GM12878 (cell line): Measurements from ENCODE around the gene ZNF227. TPM values are rescaled to one million over a fixed set of nuclear protein-coding genes. Genes with fewer than 3 reads are reported as not detected.

Experiments used
- ATAC-seq: fragments of 200-7000 bp; cut with Tn5 transposase; 3 replicates; pipeline ENCODE4 v1.9.1; 2020; ENCODE audit warnings: mild to moderate bottlenecking, moderate library complexity
- BruUV-seq: library from RNA; stranded (reverse); fragments of 400-500 nt; replicated peaks from 2 replicates; lab custom pipeline; 2021; lab: Mats Ljungman, UMichigan
- CTCF ChIA-PET: fragments of 300-600 bp; sonication (Branson Sonifier 250); formaldehyde crosslinking; extraction: SDS; loops from one replicate; lab custom pipeline; 2021; ENCODE audit warnings: inconsistent platforms; lab: Yijun Ruan, JAX
- POLR2A ChIA-PET: fragments of 350-600 bp; formaldehyde crosslinking; extraction: SDS; loops from one replicate; lab custom pipeline; 2021; ENCODE audit warnings: inconsistent platforms; lab: Charles Lee
- RAD21 ChIA-PET: fragments of 300-600 bp; sonication (Branson Sonifier 250); formaldehyde crosslinking; loops from one replicate; lab custom pipeline; 2023; ENCODE audit warnings: antibody characterized with exemption; ENCODE audit not compliant: unreplicated experiment; lab: Charles Lee
- SMC1A ChIA-PET: fragments of 300-600 bp; sonication (Branson Sonifier 250); formaldehyde crosslinking; loops from one replicate; lab custom pipeline; 2023; ENCODE audit not compliant: unreplicated experiment, uncharacterized antibody; lab: Charles Lee
- DNase-seq: peaks from one replicate; pipeline ENCODE4 v3.0.0-alpha.2; 2011; ENCODE audit warnings: low read depth, low spot score
- FAIRE-seq: peaks from 3 replicates; lab custom pipeline; 2011; peaks lifted over from hg19 to GRCh38; lab: Jason Lieb, UNC
- H2AFZ ChIP-seq: 2 replicates; pipeline ENCODE4 v1.6.0; 2011; ENCODE audit warnings: low read depth, low read length, control low read depth; ENCODE audit not compliant: control insufficient read depth
- H3K27ac ChIP-seq: 2 replicates; pipeline ENCODE4 v1.5.1; 2011; ENCODE audit warnings: control low read depth; ENCODE audit not compliant: control insufficient read depth, insufficient read depth
- H3K27me3 ChIP-seq, 2 experiments: replicated peaks in 1 of 2; 2 replicates each; pipeline versions ENCODE4 v1.6.0 to v1.6.1; 2011; ENCODE audit warnings: low read length in 1 of 2; ENCODE audit not compliant: control insufficient read depth in 2 of 2, insufficient read depth in 2 of 2
- H3K36me3 ChIP-seq, 2 experiments: 2 replicates each; pipeline ENCODE4 v1.5.1; 2011; ENCODE audit warnings: low read length in 1 of 2; ENCODE audit not compliant: control insufficient read depth in 2 of 2, insufficient read depth in 2 of 2
- H3K4me1 ChIP-seq: 2 replicates; pipeline ENCODE4 v1.6.1; 2011; ENCODE audit warnings: mild to moderate bottlenecking, low read length, moderate library complexity, mixed read lengths; ENCODE audit not compliant: control insufficient read depth, insufficient read depth
- H3K4me2 ChIP-seq: 2 replicates; pipeline ENCODE4 v1.6.0; 2011; ENCODE audit warnings: control low read depth; ENCODE audit not compliant: control insufficient read depth, insufficient read depth
- H3K4me3 ChIP-seq: fragments of 200-600 bp; sonication (generic); 2 replicates; pipeline ENCODE4 v1.5.1; 2016
- H3K79me2 ChIP-seq: 2 replicates; pipeline ENCODE4 v1.6.0; 2011; ENCODE audit warnings: low read length; ENCODE audit not compliant: control insufficient read depth, insufficient read depth
- H3K9ac ChIP-seq: 2 replicates; pipeline ENCODE4 v1.8.0; 2011; ENCODE audit warnings: low read length, control low read depth, mixed read lengths; ENCODE audit not compliant: control insufficient read depth, insufficient read depth
- H3K9me3 ChIP-seq: replicated peaks from 3 replicates; pipeline ENCODE4 v1.5.1; 2011; ENCODE audit warnings: mild to moderate bottlenecking, low read length; ENCODE audit not compliant: control insufficient read depth, insufficient read depth
- H4K20me1 ChIP-seq: 2 replicates; pipeline ENCODE4 v1.6.0; 2011; ENCODE audit not compliant: control insufficient read depth, insufficient read depth
- EED ChIP-seq: sonication (generic); IDR thresholded peaks from 2 replicates; pipeline ENCODE4 v1.6.1; 2016; ENCODE audit warnings: antibody characterized with exemption, low read depth
- GATAD2B ChIP-seq: fragments of 450-650 bp; conservative IDR thresholded peaks from 2 replicates; pipeline ENCODE4 v1.6.1; 2017; ENCODE audit warnings: low read depth, mild to moderate bottlenecking, moderate library complexity
- IKZF2 ChIP-seq, 2 experiments: fragments of 450-650 bp; IDR thresholded peaks; 2 replicates each; pipeline ENCODE4 v1.6.1; 2017; ENCODE audit warnings: mild to moderate bottlenecking in 2 of 2, moderate library complexity in 2 of 2
- RELA ChIP-seq: fragments of 450-650 bp; IDR thresholded peaks from 2 replicates; pipeline ENCODE4 v1.8.0; 2014; ENCODE audit warnings: borderline replicate concordance; ENCODE audit not compliant: partially characterized antibody
- SIX5 ChIP-seq: IDR thresholded peaks from 2 replicates; pipeline ENCODE4 v1.6.1; 2011; ENCODE audit warnings: mild to moderate bottlenecking, low read depth, low read length, moderate library complexity; ENCODE audit not compliant: severe bottlenecking
- SMAD1 ChIP-seq: fragments of 450-650 bp; IDR thresholded peaks from 2 replicates; pipeline ENCODE4 v1.6.1; 2018; ENCODE audit warnings: mild to moderate bottlenecking, low read depth; ENCODE audit not compliant: partially characterized antibody
- SMAD5 ChIP-seq: IDR thresholded peaks from 2 replicates; pipeline ENCODE4 v1.6.1; 2016; ENCODE audit warnings: antibody characterized with exemption, low read depth
- SMARCA5 ChIP-seq: fragments of 450-650 bp; IDR thresholded peaks from 2 replicates; pipeline ENCODE4 v1.6.1; 2017; ENCODE audit warnings: mild to moderate bottlenecking
- SPI1 ChIP-seq: IDR thresholded peaks from 2 replicates; pipeline ENCODE4 v1.6.1; 2011; ENCODE audit warnings: low read depth, mild to moderate bottlenecking, low read length, moderate library complexity, borderline replicate concordance; ENCODE audit not compliant: insufficient read depth
- ZBTB33 ChIP-seq: fragments of 450-650 bp; IDR thresholded peaks from 2 replicates; pipeline ENCODE4 v1.6.1; 2017; ENCODE audit warnings: mild to moderate bottlenecking
- WGBS: methylation state at CpG from one replicate; pipeline ENCODE4 v1.1.6; 2016; ENCODE audit warnings: low lambda C conversion rate; ENCODE audit not compliant: insufficient replicate concordance, insufficient coverage; ENCODE audit errors: missing lambda C conversion rate; 5-methylcytosine and 5-hydroxymethylcytosine counted together
- in situ Hi-C: fragments of 300-500 bp; cut with MboI; formaldehyde crosslinking; loops from 9 replicates; pipeline ENCODE4 v1.14.3; 2018; ENCODE audit warnings: mixed read lengths
- intact Hi-C: fragments of 100-400 bp; cut with micrococcal nuclease; formaldehyde crosslinking; loops from one replicate; pipeline ENCODE4 v1.14.2; 2022; ENCODE audit not compliant: unreplicated experiment
- polyA plus RNA-seq, 11 experiments: library from polyadenylated mRNA; depleted of rRNA in 4 of 11; unstranded in 6 of 11; stranded (reverse) in 5 of 11; fragments of >200 nt; fragmentation: Nextera tagmentation in 4 of 11; fragmentation: Illumina TruSeq in 1 of 11; extraction: Ambion mirVana in 4 of 11; extraction: Trizol in 1 of 11; gene quantifications; 1 replicate in 1 of 11; 2 replicates in 10 of 11; pipeline versions ENCODE4 v1.2.1 to v1.2.3, GENCODE V29; 2011 to 2016; ENCODE audit warnings: inconsistent platforms in 2 of 11, missing spikeins in 2 of 11, low read depth in 1 of 11
- total RNA-seq, 4 experiments: library from RNA; depleted of rRNA in 3 of 4; stranded (reverse); fragments of >200 nt in 3 of 4; fragmentation: Illumina TruSeq in 1 of 4; extraction: Trizol in 1 of 4; gene quantifications; 2 replicates each; pipeline versions ENCODE4 v1.2.1 to v1.2.3, GENCODE V29; 2013 to 2021
- TF ChIP-seq, protein P1 (sequence below): fragments of 450-650 bp; IDR thresholded peaks from 2 replicates; pipeline ENCODE4 v1.6.1; 2016; ENCODE audit warnings: mild to moderate bottlenecking, moderate library complexity, borderline replicate concordance
- TF ChIP-seq, protein P2 (sequence below): fragments of 450-650 bp; IDR thresholded peaks from 2 replicates; pipeline ENCODE4 v1.6.1; 2016; ENCODE audit warnings: mild to moderate bottlenecking

Gene ZNF227
- total and polyA plus RNA-seq, 10 of the 15 experiments (the other 5 are each of a cell fraction or from before 2014, with no cell fraction given), result 4.3 to 22.9 (median 13.0) TPM

- intact Hi-C loops, result loop anchor here (2.0 to 10.0 kb wide), 3 partner anchors 48 to 100 kb away; partner anchors contain the start of genes ZNF225 and ZNF227
- DNase-seq, result peak; percentile 96
- Histone ChIP-seq H3K4me3 (peak within 1 kb of the TSS; percentile 90), H3K4me2 (peak within 1 kb of the TSS; percentile 96), H3K4me1 (peaks cover 4% of the 10 kb centered on the region), H3K9ac (peak within 1 kb of the TSS; percentile 97), H3K27me3 (no peaks in the 10 kb centered on the region), H4K20me1 (no peaks in the 10 kb centered on the region), H2AFZ (peak within 1 kb of the TSS; percentile 100), H3K36me3 (peaks cover 3 to 9% of the 10 kb centered on the region in 2 experiments; a peak in 2 of 4 replicates), H3K9me3 (peaks cover 12% of the 10 kb centered on the region), H3K27ac (peak within 1 kb of the TSS; percentile 89), H3K79me2 (peaks cover 11% of the 10 kb centered on the region)
- CTCF ChIA-PET, result interaction anchor here (1.0 to 1.4 kb wide), 3 partner anchors 11 to 88 kb away, joined by 3 to 5 read pairs (median 3); no protein-coding TSS in a partner anchor
- POLR2A ChIA-PET, result interaction anchor here (0.9 to 2.5 kb wide), 9 partner anchors 12 to 161 kb away, joined by 3 to 16 read pairs (median 4); partner anchors contain the start of genes ZNF225, ZNF227, ZNF234 and ZNF235
- TSS peak; percentile 76 for BruUV-seq
- FAIRE-seq, result peak; percentile 96
- ATAC-seq, result peak; percentile 96
- under 1% methylated on average over 32 of the region's 32 CpGs for WGBS
- RAD21 ChIA-PET, result interaction anchor here (0.9 to 1.6 kb wide), 7 partner anchors 23 to 559 kb away, joined by 3 to 11 read pairs (median 3); partner anchors contain the start of genes ZNF224 and ZNF227
- in situ Hi-C loops, result no loop called here
- SMC1A ChIA-PET, result interaction anchor here (0.6 to 2.8 kb wide), 12 partner anchors 15 to 140 kb away, joined by 3 to 12 read pairs (median 3); partner anchors contain the start of genes ZNF227 and ZNF235
- TF ChIP-seq SPI1 (peak; percentile 76), SMAD1 (no peak), RELA (peak; percentile 13), SMAD5 (peak; percentile 81; the same call in 1 of the 2 replicates), ZBTB33 (no peak), IKZF2 (IDR thresholded peaks at IDR 0.05) (peak; percentile 67 to 68; a peak in 2 of 4 replicates), GATAD2B (no peak; the same call in 1 of the 2 replicates), SIX5 (peak; percentile 86), SMARCA5 (no peak), EED (peak; percentile 67)
- TF ChIP-seq, protein P1, sequence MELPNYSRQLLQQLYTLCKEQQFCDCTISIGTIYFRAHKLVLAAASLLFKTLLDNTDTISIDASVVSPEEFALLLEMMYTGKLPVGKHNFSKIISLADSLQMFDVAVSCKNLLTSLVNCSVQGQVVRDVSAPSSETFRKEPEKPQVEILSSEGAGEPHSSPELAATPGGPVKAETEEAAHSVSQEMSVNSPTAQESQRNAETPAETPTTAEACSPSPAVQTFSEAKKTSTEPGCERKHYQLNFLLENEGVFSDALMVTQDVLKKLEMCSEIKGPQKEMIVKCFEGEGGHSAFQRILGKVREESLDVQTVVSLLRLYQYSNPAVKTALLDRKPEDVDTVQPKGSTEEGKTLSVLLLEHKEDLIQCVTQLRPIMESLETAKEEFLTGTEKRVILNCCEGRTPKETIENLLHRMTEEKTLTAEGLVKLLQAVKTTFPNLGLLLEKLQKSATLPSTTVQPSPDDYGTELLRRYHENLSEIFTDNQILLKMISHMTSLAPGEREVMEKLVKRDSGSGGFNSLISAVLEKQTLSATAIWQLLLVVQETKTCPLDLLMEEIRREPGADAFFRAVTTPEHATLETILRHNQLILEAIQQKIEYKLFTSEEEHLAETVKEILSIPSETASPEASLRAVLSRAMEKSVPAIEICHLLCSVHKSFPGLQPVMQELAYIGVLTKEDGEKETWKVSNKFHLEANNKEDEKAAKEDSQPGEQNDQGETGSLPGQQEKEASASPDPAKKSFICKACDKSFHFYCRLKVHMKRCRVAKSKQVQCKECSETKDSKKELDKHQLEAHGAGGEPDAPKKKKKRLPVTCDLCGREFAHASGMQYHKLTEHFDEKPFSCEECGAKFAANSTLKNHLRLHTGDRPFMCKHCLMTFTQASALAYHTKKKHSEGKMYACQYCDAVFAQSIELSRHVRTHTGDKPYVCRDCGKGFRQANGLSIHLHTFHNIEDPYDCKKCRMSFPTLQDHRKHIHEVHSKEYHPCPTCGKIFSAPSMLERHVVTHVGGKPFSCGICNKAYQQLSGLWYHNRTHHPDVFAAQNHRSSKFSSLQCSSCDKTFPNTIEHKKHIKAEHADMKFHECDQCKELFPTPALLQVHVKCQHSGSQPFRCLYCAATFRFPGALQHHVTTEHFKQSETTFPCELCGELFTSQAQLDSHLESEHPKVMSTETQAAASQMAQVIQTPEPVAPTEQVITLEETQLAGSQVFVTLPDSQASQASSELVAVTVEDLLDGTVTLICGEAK, result peak; percentile 95
- TF ChIP-seq, protein P2, sequence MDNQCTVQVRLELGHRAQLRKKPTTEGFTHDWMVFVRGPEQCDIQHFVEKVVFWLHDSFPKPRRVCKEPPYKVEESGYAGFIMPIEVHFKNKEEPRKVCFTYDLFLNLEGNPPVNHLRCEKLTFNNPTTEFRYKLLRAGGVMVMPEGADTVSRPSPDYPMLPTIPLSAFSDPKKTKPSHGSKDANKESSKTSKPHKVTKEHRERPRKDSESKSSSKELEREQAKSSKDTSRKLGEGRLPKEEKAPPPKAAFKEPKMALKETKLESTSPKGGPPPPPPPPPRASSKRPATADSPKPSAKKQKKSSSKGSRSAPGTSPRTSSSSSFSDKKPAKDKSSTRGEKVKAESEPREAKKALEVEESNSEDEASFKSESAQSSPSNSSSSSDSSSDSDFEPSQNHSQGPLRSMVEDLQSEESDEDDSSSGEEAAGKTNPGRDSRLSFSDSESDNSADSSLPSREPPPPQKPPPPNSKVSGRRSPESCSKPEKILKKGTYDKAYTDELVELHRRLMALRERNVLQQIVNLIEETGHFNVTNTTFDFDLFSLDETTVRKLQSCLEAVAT, result 0 out of 2 replicates have a peak, but pooled peaks have one; percentile 46
Observed at GRCh38 chr19:44164673-44165512, 47.4 kb upstream of the ZNF227 start, which contains the start of gene ZNF226. TSS of gene ZNF226 (plus strand) at chr19:44165100. CDS start at chr19:44170081, 4,981 bp downstream.
